Measurements from ENCODE around the gene EHMT1.

GRCh38 chr9:137727716-137728115 lies 108.9 kb downstream of the EHMT1 start:
- TF ChIP-seq SUZ12 (IDR thresholded peaks at IDR 0.05; ENCODE audit: extremely low read depth, insufficient read depth, insufficient read length) (no peak), YY1 (IDR thresholded peaks at IDR 0.05; ENCODE audit: insufficient read depth, insufficient read length) (no peak)

Measured in NT2/D1 (cell line).